Transverse colon (tissue), 4 donors: ENCODE measurements around the gene RASSF4. TPM values are rescaled to one million over a fixed set of nuclear protein-coding genes. Genes with fewer than 3 reads are reported as not detected.

Experiments
- DNase-seq: peaks from one replicate; pipeline ENCODE4 v3.0.0-alpha.2; 2019
- H3K27ac ChIP-seq, 4 donors: fragments of 200-600 bp; sonication (generic); 2 replicates each; pipeline ENCODE4 v1.5.1; 2016 to 2018; ENCODE audit warnings: inconsistent platforms in 4 of 4
- H3K27me3 ChIP-seq: fragments of 200-600 bp; sonication (generic); 2 replicates; pipeline ENCODE4 v1.5.1; 2017; ENCODE audit warnings: inconsistent platforms
- H3K36me3 ChIP-seq, 4 donors: fragments of 200-600 bp; sonication (generic); 2 replicates each; pipeline ENCODE4 v1.5.1; 2017 to 2019; ENCODE audit warnings: inconsistent platforms in 4 of 4
- H3K4me1 ChIP-seq, 4 donors: fragments of 200-600 bp; sonication (generic); 2 replicates each; pipeline ENCODE4 v1.5.1; 2017 to 2020; ENCODE audit warnings: inconsistent platforms in 4 of 4
- H3K4me3 ChIP-seq, 4 donors: fragments of 200-600 bp; sonication (generic); 1 replicate in 1 of 4; 2 replicates in 3 of 4; pipeline versions ENCODE4 v1.5.1 to v1.6.1; 2017 to 2019; ENCODE audit warnings: inconsistent platforms in 4 of 4
- H3K9me3 ChIP-seq, 2 donors: fragments of 200-600 bp; sonication (generic); 2 replicates each; pipeline ENCODE4 v1.5.1; 2017 to 2019; ENCODE audit warnings: inconsistent platforms in 2 of 2
- CTCF ChIP-seq, 5 experiments: fragments of 200-600 bp in 3 of 5; fragments of 450-650 bp in 2 of 5; sonication (generic) in 3 of 5; IDR thresholded peaks; 1 replicate in 2 of 5; 2 replicates in 3 of 5; pipeline ENCODE4 v1.5.1; 2016 to 2017; ENCODE audit warnings: antibody characterized with exemption in 5 of 5, inconsistent platforms in 3 of 5, mild to moderate bottlenecking in 2 of 5, moderate library complexity in 1 of 5
- EP300 ChIP-seq: sonication (generic); formaldehyde crosslinking; IDR thresholded peaks from one replicate; pipeline ENCODE4 v1.6.1; 2017; ENCODE audit warnings: antibody characterized with exemption, low read depth
- POLR2A ChIP-seq: fragments of 450-650 bp; IDR thresholded peaks from one replicate; pipeline ENCODE4 v1.6.1; 2016; ENCODE audit warnings: antibody characterized with exemption, mild to moderate bottlenecking, moderate library complexity
- POLR2AphosphoS5 ChIP-seq, 3 donors: sonication (generic); formaldehyde crosslinking; IDR thresholded peaks; one replicate each; pipeline ENCODE4 v1.6.1; 2016; ENCODE audit warnings: antibody characterized with exemption in 3 of 3
- WGBS, 2 donors: methylation state at CpG; one replicate each; pipeline ENCODE4 v1.1.5; 2018; ENCODE audit warnings: low coverage in 1 of 2; 5-methylcytosine and 5-hydroxymethylcytosine counted together
- in situ Hi-C, 4 donors: fragments of 200-750 bp; cut with MboI; loops; one replicate each; pipeline versions ENCODE4 v1.15.0 to v1.15.1; 2017; ENCODE audit warnings: low sequenced_read_pairs in 3 of 4, low pct_ligation_motif_present in 1 of 4, low pct_unique_long_range_greater_than_20kb in 1 of 4
- intact Hi-C: fragments of 100-400 bp; cut with DNase I; formaldehyde crosslinking; loops from one replicate; pipeline ENCODE4 v1.15.1; 2023; ENCODE audit warnings: low total_unique reads
- total RNA-seq, 4 donors: library from RNA; depleted of rRNA; stranded (reverse); fragments of >200 nt; gene quantifications; one replicate each; pipeline ENCODE4 v1.1.0, GENCODE V29; 2016

The RASSF4 gene
- total RNA-seq, 4 donors from 2014 or later, result 26.8 to 37.8 (median 27.5) TPM

GRCh38 chr10:44995581-44995913 lies 35.9 kb downstream of the RASSF4 start:
- H3K27ac ChIP-seq, result peak overlapping the region; percentile 79 to 86 (median 83)
- no peaks in the 10 kb centered on the region for H3K9me3 ChIP-seq
- no peak for DNase-seq
- H3K27me3 ChIP-seq, result no peaks in the 10 kb centered on the region
- H3K4me1 ChIP-seq, result peaks cover 14 to 47% (median 24%) of the 10 kb centered on the region in 4 donors
- no peak overlapping the region for H3K4me3 ChIP-seq
- intact Hi-C loops (no loop called here), in situ Hi-C loops (no loop called here)
- no peaks in the 10 kb centered on the region for H3K36me3 ChIP-seq
- 38 to 44% methylated on average over 4 of the region's 4 CpGs for WGBS, 2 donors
- TF ChIP-seq EP300 (no peak), POLR2AphosphoS5 (IDR thresholded peaks at IDR 0.05) (no peak), CTCF (IDR thresholded peaks at IDR 0.05) (no peak), POLR2A (no peak)

- no peak for DNase-seq
- Histone ChIP-seq H3K9me3 (no peaks in the 10 kb centered on the region), H3K27ac (peak overlapping the region; percentile 79 to 86 (median 83)), H3K27me3 (no peaks in the 10 kb centered on the region), H3K4me3 (no peak overlapping the region), H3K4me1 (peaks cover 14 to 49% (median 25%) of the 10 kb centered on the region in 4 donors), H3K36me3 (no peaks in the 10 kb centered on the region)
- intact Hi-C loops, result loop anchor here (2.0 kb wide), 1 partner anchor 33 kb away; no protein-coding TSS in a partner anchor
- TF ChIP-seq CTCF (IDR thresholded peaks at IDR 0.05) (no peak), POLR2A (peak; percentile 7), EP300 (no peak), POLR2AphosphoS5 (IDR thresholded peaks at IDR 0.05) (peak; percentile 32 to 53 (median 53))
- 51% methylated on average over 9 of the region's 9 CpGs; no CpG with 5 or more reads in 1 of the 2 donors for WGBS, 2 donors
- in situ Hi-C loops, result no loop called here
These were observed 36.5 kb downstream of the RASSF4 start for GRCh38 chr10:44995914-44996669.

GRCh38 chr10:44997105-44997748 lies 37.6 kb downstream of the RASSF4 start:
- H3K27ac ChIP-seq, result peak overlapping the region; percentile 79 to 86 (median 83)
- H3K4me1 ChIP-seq, result peaks cover 23 to 54% (median 30%) of the 10 kb centered on the region in 4 donors
- H3K36me3 ChIP-seq, result no peaks in the 10 kb centered on the region
- H3K4me3 ChIP-seq, result no peak overlapping the region
- in situ Hi-C loops, result no loop called here
- TF ChIP-seq POLR2A, result no peak
- TF ChIP-seq CTCF (IDR thresholded peaks at IDR 0.05), result no peak
- TF ChIP-seq POLR2AphosphoS5 (IDR thresholded peaks at IDR 0.05), result no peak
- TF ChIP-seq EP300, result no peak
- DNase-seq, result no peak
- H3K27me3 ChIP-seq, result no peaks in the 10 kb centered on the region
- 88 to 100% methylated on average over 3 to 6 of the region's 6 CpGs for WGBS, 2 donors
- intact Hi-C loops, result loop anchor here (2.0 kb wide), 1 partner anchor 34 kb away; no protein-coding TSS in a partner anchor
- no peaks in the 10 kb centered on the region for H3K9me3 ChIP-seq

GRCh38 chr10:44998146-44998631 lies 38.6 kb downstream of the RASSF4 start:
- in situ Hi-C loops, result no loop called here
- H3K4me1 ChIP-seq, result peaks cover 25 to 62% (median 33%) of the 10 kb centered on the region in 4 donors
- peak overlapping the region; percentile 79 to 86 (median 83) for H3K27ac ChIP-seq
- no peaks in the 10 kb centered on the region for H3K27me3 ChIP-seq
- intact Hi-C loops, result no loop called here
- TF ChIP-seq POLR2AphosphoS5 (IDR thresholded peaks at IDR 0.05) (peak in 1 of 3 donors; percentile 27), EP300 (no peak)
- H3K4me3 ChIP-seq, result no peak overlapping the region
- no peaks in the 10 kb centered on the region for H3K9me3 ChIP-seq
- DNase-seq, result no peak
- WGBS, 2 donors, result 83 to 84% methylated on average over 5 to 6 of the region's 6 CpGs
- H3K36me3 ChIP-seq, result peaks cover 0 to under 1% (median 0%) of the 10 kb centered on the region in 4 donors
